ENCODE results near the gene CRIP2.

The CRIP2 gene

DNA sequence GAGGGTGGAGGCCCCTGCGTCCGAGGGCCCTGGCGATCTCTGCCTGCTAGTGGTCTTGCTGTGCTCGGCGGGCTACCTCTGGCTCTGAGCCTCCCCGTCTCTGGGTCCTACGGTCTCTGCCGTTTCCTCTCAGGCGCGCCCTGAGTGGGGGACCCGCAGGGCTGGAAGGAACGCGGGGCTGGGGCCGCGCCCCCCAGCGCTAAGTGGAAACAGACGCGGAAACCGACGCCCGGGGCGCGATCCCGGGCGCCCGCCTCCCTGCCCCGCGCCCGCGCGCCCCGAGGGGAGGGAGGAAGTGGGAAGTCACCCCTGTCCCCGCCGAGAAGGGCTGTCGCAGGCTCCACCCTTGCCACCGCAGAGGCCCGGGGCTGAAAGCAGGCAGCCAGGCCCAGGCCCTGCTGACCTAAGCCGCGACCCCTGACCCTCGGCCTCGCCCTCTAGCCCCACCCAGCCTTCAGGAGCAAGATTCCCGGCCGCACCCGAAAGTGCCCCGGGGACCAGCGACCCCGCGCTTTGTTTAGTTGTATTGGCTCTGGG is 12.9 kb downstream of the CRIP2 start:
- H3K4me3 ChIP-seq (ENCODE audit: low read depth, low read length) = no peak overlapping the region
- TF ChIP-seq, protein P1, sequence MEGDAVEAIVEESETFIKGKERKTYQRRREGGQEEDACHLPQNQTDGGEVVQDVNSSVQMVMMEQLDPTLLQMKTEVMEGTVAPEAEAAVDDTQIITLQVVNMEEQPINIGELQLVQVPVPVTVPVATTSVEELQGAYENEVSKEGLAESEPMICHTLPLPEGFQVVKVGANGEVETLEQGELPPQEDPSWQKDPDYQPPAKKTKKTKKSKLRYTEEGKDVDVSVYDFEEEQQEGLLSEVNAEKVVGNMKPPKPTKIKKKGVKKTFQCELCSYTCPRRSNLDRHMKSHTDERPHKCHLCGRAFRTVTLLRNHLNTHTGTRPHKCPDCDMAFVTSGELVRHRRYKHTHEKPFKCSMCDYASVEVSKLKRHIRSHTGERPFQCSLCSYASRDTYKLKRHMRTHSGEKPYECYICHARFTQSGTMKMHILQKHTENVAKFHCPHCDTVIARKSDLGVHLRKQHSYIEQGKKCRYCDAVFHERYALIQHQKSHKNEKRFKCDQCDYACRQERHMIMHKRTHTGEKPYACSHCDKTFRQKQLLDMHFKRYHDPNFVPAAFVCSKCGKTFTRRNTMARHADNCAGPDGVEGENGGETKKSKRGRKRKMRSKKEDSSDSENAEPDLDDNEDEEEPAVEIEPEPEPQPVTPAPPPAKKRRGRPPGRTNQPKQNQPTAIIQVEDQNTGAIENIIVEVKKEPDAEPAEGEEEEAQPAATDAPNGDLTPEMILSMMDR (IDR thresholded peaks at IDR 0.05; ENCODE audit: low read depth, low read length) = no peak

DNA sequence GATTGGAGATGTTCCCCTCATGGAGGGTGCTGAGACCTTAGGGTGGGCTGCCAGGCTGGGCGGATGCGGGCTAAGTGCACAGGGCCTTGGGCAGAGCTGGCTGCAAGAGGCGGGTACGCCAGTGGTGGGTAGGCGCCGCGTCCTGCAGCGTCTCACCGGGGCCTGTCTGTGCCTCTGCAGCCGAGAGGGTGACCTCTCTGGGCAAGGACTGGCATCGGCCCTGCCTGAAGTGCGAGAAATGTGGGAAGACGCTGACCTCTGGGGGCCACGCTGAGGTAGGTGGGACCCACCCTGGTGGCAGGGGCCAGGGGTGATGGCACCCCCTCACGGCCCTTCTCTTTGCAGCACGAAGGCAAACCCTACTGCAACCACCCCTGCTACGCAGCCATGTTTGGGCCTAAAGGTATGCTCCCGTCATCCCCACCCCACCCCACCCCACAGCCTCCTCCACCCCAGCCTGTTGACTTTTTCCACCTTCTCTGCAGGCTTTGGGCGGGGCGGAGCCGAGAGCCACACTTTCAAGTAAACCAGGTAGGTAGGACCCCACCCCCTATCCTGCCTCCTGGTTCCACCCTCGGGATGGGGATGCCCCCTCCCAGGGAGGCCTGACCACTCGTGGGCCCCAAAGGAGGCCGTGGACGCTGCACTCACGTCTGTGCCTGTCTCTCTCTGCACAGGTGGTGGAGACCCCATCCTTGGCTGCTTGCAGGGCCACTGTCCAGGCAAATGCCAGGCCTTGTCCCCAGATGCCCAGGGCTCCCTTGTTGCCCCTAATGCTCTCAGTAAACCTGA is 13.6 kb downstream of the CRIP2 start:
- TF ChIP-seq, protein P1 (IDR thresholded peaks at IDR 0.05; ENCODE audit: low read depth, low read length) = no peak
- H3K4me3 ChIP-seq (ENCODE audit: low read depth, low read length) = no peak overlapping the region

DNA sequence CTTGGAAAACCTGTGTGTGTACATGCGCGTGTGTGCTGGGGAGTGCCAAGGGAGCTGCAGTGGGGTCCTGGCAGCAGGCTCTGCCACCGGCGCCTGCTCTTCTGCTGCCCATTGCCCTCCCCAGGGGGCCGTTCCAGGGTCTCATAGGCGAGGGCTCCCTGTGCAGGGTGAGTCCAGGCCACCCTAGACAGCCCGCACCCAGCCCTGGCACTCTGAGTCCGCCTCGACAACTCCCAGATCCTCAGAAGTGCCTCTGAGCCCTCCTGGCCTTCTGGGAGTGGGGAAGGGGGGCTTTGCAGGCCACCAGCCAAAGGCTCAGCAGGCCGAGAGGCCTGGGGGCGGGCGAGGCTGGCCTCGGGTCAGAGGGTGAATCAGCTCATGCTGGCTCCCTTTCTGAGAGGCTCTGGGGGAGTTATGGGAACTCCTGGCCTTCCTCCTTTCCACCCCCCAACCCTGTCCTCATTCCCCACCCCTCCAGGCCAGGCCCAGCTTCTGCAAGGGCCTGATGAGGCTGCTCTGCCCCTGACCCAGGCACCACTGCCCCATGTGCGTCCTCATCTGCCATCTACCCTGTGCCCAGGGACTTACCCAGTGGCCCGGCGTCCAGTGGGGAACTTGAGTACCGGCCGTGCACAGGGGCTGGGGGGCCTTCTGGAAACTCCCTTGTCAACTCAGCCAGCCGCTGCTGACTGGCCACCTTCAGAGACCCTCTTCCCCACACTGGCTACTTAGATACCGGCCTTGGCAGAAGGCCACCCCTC is 14.3 kb downstream of the CRIP2 start:
- TF ChIP-seq, protein P1 (IDR thresholded peaks at IDR 0.05; ENCODE audit: low read depth, low read length) = no peak
- no peak overlapping the region for H3K4me3 ChIP-seq (ENCODE audit: low read depth, low read length)

DNA sequence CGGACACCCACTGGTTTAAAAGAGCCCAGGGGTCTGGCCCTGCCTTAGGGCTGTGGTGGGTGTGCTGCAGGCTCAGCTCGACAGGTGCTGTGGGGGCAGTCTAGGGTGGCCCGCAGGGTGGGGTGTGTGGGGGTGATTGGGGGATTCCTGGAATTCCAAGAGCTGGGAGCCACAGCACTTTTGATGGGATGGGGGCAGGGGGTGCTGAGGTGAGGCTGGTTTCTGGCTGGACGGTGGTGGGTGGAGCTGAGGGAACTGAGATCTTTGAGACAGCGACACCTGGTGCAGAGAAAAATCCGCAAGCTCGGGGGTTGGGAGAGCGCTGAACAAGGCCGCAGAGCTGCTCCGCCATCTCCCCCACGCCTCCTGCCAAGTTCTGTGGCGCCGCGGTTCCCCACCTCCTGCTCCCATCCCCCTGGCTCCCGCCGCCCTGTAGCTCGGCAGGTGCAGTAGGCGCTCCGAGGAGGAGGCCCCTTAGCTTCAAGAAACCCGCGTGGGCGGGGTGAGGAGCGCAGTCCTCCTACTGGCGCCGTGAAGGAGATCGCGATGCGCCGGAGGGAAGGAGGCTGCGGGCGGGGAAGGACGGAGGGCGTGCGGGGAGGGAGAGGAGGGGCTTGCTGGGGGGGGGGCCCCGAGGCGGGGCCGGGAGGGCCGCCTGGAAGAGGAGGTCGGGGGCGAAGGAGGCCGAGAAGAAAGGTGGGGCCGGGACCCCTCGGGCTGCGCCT is 15.1 kb downstream of the CRIP2 start:
- H3K4me3 ChIP-seq (ENCODE audit: low read depth, low read length) = peak overlapping the region; percentile 69
- TF ChIP-seq, protein P1 (IDR thresholded peaks at IDR 0.05; ENCODE audit: low read depth, low read length) = peak; percentile 30; the same call in 1 of the 2 replicates

DNA sequence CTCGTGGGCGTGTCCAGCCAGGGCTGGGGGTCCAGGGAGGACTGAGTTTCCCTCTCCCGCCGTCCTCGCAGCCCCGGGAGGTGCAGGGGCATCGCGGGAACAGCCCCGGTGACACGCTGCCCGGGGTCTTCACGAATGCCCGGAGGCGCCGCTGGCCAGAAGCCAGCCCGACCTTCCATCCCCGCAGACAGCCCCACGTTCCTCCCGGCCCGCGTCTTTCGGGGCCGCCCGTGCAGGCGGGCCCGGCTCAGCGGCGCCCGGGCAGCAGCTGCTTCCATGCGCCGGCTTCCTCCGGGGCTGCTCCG is 15.6 kb downstream of the CRIP2 start:
- TF ChIP-seq, protein P1 (IDR thresholded peaks at IDR 0.05; ENCODE audit: low read depth, low read length) = no peak
- peak overlapping the region; percentile 69 for H3K4me3 ChIP-seq (ENCODE audit: low read depth, low read length)

DNA sequence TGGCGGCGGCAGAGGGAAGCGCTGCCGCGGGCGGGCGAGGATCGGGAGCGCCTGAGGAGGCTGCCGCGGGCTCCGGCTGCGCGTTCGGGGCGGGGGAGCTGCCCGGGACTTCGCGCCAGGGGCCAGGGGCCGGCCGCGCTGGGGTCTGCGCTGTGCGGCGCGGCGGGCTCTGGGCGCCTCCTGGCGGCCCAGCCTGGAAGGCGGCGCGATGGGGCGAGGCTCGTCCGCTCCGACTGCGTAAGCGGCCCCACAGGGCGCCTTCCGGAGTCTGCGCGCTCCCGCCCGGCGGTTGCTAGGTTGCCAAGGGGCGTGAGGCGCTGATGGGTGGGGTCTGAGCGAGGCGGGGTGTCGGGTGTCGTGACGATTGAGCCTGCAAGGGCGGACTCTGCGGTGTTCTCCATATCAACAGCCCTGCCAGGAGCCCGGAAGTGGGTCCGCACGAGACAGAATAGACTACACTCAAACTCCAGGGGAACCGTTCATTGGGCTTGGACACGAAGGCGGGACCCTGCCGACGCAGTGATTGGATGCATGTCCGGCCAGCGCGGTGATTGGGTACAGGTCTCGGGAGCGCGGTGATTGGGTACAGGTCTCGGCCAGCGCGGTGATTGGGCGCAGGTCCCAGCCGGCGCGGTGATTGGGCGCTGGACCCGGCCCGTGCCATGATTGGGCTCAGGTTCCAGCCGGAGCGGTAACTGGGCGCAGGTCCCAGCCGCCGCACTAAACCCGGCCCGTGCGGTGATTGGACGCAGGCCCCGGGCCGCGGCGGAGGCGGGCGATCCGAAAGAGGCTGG is 16.1 kb downstream of the CRIP2 start, which contains the start of gene TEDC1:
TSS of gene TEDC1 (plus strand) at position 675 of the 794 bp plus-strand sequence. CDS start 130 bp downstream, outside the sequence.
- peak within 1 kb of the TSS; percentile 75 for H3K4me3 ChIP-seq (ENCODE audit: low read depth, low read length)
- TF ChIP-seq, protein P1 (IDR thresholded peaks at IDR 0.05; ENCODE audit: low read depth, low read length) = peak; percentile 67

Data from WI38 (cell line).